Skin epidermis (tissue), 12 donors: ENCODE measurements around the gene ENTPD8.
A peak's percentile ranks its signal among the peaks of the same experiment; 100 is the strongest.
"Not testable (repeated sequence)": the region's sequence is repeated elsewhere in the genome, so short reads cannot be mapped to it uniquely, and the experiment has no call there.

Source experiments
- H3K27ac ChIP-seq, 21 experiments: fragments of 200-600 bp; sonication (generic) in 11 of 21; one replicate each; pipeline ENCODE4 v1.5.0; 2020; ENCODE audit warnings: mild to moderate bottlenecking in 3 of 21, inconsistent platforms in 2 of 21, moderate library complexity in 2 of 21
- H3K4me3 ChIP-seq, 7 experiments: fragments of 200-600 bp; sonication (generic) in 2 of 7; one replicate each; pipeline ENCODE4 v1.5.0; 2020; ENCODE audit warnings: inconsistent platforms in 2 of 7, mild to moderate bottlenecking in 2 of 7, moderate library complexity in 1 of 7

The ENTPD8 gene

GRCh38 chr9:137422604-137423513 lies 18.3 kb downstream of the ENTPD8 start, which contains the start of the genes EXD3 and NOXA1:
Gene EXD3 (minus strand): TSS chr9:137423162. CDS start chr9:137395357, 27,805 bp downstream.
Gene NOXA1 (plus strand): TSS chr9:137423393. CDS start chr9:137423530, 137 bp downstream.
- Histone ChIP-seq H3K4me3 (peak within 1 kb of the TSS; percentile 57 to 100 (median 94)), H3K27ac (peak within 1 kb of the TSS; percentile 42 to 90 (median 84))

GRCh38 chr9:137421838-137422603 lies 19.1 kb downstream of the ENTPD8 start:
- H3K4me3 ChIP-seq, result peak overlapping the region; percentile 57 to 100 (median 94)
- H3K27ac ChIP-seq, result peak overlapping the region in 18 of 21 experiments; percentile 6 to 90 (median 83)

DNA sequence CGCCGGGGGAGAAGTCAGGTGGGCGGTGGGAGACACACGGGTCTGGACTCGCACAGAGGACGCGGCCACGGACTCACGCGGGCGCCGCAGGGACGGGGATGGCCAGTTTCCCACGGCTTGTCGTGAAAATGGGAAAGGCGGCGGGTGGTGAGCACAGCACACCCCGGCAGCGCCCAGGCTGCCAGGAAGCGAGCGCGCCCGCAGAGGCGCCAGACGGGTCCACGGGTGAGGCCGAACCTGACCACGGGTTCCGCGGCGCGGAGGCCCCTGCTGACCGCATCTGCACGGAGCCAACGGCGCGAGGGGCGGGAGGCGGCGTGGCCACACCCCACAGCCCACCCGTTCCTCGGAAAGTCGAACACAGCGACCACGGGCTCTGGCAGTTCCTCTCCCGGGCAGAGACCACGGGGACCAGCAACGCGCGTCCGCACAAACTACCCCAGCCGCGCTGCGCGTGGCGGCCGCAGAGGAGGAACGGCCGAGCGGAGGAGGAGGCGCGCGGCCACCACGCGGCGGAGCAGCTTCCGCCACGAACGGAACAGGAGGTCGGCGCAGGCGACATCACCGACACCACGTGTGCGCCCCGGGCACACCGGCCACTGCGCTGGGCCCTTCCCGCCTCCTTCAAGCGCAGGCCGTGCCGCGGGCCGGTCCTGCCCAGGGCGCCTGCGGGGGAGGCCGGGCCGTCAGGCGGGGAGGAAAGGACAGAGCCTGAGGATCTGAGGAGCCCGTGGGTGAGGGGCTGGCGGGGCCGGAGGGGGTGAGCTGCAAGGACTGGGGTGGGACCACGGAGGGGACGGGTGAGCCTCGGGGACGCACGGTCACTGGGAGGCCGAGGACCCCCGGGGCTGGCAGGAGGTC lies 23.8 kb downstream of the ENTPD8 start:
- H3K27ac ChIP-seq, result peak overlapping the region in 5 of 21 experiments; percentile 4 to 51 (median 33)
- peak overlapping the region; percentile 19 to 32 (median 27) for H3K4me3 ChIP-seq

GRCh38 chr9:137416563-137417151 lies 24.5 kb downstream of the ENTPD8 start:
- H3K27ac ChIP-seq, result peak overlapping the region in 5 of 21 experiments; percentile 4 to 51 (median 33)
- H3K4me3 ChIP-seq, result peak overlapping the region in 6 of 7 experiments; percentile 19 to 32 (median 28)

GRCh38 chr9:137416006-137416562 lies 25.1 kb downstream of the ENTPD8 start:
- Histone ChIP-seq H3K27ac (no peak overlapping the region), H3K4me3 (no peak overlapping the region)

- H3K27ac ChIP-seq, result no peak overlapping the region
- H3K4me3 ChIP-seq, result no peak overlapping the region
Measured at GRCh38 chr9:137415451-137415850, 25.7 kb downstream of the ENTPD8 start.

- H3K27ac ChIP-seq, result peak overlapping the region in 13 of 21 experiments; percentile 23 to 85 (median 64)
- H3K4me3 ChIP-seq, result no peak overlapping the region
Measured at GRCh38 chr9:137412431-137412830, 28.7 kb downstream of the ENTPD8 start.

DNA sequence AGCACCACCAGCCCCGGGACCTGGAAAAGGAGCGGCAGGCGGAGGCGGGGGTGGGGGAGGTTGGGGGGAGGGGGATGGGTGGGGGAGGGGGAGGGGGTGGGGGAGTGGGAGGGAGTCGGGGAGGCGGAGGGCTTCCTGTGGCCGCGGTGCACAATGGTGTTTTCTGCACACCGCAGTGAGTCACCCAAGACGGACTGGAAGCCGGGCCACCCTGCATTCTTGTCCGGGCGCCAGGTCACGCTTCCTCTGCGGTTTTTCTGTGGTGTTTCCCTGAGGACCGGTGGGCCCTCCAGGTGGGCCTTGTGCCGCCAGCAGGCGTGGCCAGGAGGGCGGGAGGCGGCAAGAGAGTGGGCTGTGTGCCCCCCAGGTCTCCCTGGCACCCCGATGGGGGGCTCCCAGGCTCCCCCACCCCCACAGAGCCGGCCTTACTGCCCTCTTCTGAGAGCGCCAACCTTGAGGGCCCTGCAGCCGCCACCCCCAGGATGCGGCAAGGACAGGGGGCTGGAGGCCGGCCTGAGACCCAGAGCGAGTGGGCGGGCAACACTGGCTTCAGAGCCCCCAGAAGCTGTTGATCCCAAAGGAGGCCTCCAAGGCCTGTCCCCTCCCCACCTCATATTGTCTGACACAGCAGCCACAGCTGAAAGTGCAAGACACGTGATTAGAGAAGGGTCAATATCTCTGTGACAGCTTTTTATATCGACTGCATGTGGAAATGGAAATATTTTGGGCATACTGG lies 29.3 kb downstream of the ENTPD8 start:
- Histone ChIP-seq H3K27ac (peak overlapping the region in 16 of 21 experiments; percentile 23 to 85 (median 58)), H3K4me3 (no peak overlapping the region)

DNA sequence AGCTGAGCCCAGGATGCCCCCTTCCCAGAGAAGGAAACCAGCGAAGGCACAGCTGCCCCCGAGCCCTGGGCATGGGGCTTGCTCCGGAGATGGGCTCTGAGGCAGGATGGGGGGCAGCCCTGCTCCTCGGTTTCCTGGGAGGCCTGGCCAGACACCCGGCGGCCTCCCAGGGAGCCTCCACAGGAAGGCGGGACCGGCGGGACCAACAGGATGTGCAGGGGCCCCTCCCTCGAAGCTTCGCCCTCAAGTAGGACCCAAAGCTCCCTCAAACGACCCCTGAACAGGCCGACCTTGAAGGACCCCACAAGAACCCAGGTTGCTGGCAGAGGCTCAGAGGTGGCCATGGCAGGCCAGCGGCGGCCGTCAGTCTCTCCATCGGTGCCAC lies 29.9 kb downstream of the ENTPD8 start:
- no peak overlapping the region for H3K4me3 ChIP-seq
- peak overlapping the region in 12 of 21 experiments; percentile 5 to 76 (median 49) for H3K27ac ChIP-seq

DNA sequence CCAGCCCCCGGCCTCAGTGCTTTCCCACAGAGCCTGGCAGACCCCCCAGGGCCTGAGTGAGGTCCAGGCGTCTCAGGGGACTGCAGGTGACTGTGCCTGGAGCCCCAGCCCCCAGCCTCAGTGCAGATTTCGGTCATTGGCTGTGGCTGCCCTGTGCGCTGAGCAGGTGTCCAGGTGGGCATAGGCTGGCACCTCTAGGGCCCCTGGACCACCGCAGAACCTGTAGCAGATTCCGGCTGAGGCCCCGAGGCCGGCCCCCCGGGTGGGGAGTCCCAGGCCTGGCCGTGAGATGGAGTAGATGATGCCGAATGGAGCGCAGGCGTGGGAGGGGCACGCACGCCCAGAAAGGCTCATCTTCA lies 30.3 kb downstream of the ENTPD8 start:
- peak overlapping the region in 12 of 21 experiments; percentile 5 to 76 (median 49) for H3K27ac ChIP-seq
- H3K4me3 ChIP-seq, result no peak overlapping the region

DNA sequence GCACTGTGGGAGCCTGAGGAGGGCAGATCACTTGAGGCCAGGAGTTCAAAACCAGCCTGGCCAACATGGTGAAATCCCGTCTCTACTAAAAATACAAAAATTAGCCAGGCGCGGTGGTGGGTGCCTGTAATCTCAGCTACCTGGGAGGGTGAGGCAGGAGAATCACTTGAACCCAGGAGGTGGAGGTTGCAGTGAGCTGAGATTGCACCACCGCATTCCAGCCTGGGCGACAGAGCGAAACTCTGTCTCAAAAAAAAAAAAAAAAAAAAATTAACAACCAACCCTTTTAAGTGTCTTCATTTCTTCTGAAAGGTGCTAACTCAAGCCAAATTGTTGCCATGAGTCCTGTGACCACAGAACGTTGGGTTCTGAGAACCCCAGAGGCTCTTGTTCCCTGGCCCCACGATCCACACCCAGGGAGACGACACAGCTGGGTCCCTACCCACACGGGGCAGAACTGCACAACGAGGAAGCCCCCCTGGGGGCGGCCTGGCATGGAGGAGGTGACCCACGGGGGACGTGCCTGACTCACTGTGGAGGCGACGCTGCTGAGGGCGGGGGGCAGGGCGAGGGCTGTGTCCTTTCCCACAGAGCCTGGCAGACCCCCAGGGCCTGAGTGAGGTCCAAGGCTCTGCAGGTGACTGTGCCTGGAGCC lies 30.8 kb downstream of the ENTPD8 start:
- peak overlapping the region in 2 of 21 experiments; percentile 26 to 71 for H3K27ac ChIP-seq

GRCh38 chr9:137409515-137409914 lies 31.6 kb downstream of the ENTPD8 start:
- Histone ChIP-seq H3K4me3 (no peak overlapping the region), H3K27ac (no peak overlapping the region)

More for the DNA sequence above, 30.8 kb downstream of the ENTPD8 start:
- H3K4me3 ChIP-seq, result not testable (repeated sequence)

GRCh38 chr9:137408651-137409405 lies 32.3 kb downstream of the ENTPD8 start:
- H3K4me3 ChIP-seq, result no peak overlapping the region
- H3K27ac ChIP-seq, result no peak overlapping the region

DNA sequence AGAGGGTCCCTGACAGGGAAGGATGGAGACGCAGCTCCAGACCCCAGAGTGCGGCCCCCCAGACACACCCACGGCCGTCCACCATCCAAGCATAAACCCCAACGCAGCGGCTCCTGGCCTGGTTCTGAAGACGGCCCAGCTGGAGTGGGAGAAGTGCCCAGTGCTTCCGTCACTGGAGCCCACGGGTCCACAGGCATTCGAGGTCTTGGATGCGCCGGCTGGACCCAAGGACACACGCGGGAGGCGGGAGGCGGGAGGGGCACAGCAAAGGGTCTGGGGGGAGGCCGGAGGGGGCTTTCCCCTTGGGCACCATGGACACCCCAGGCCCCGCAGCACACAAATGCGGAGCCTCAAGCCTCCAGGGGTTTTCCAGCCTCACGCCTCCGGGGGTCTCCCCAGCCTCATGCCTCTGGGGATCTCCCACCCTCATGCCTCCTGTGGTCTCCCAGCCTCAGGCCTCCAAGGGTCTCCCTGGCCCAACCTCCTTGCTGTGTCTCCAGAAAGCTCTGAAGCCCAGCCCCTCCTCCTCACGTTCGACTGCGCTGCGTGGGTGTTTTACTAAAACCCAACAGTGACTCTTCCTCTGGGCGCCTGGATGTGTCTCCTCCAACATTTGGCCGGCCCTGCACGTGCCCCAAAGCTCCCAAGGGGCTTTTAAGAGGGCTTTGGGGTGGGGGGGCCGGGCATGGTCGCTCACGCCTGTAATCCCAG lies 33.4 kb downstream of the ENTPD8 start:
- peak overlapping the region in 6 of 21 experiments; percentile 10 to 66 (median 46) for H3K27ac ChIP-seq
- H3K4me3 ChIP-seq, result peak overlapping the region in 3 of 7 experiments; percentile 20 to 25 (median 22)

GRCh38 chr9:137406876-137407589 lies 34.1 kb downstream of the ENTPD8 start:
- Histone ChIP-seq H3K27ac (peak overlapping the region in 12 of 21 experiments; percentile 10 to 66 (median 32)), H3K4me3 (peak overlapping the region; percentile 2 to 25 (median 19))
